CD14-positive monocyte (primary cell): ENCODE measurements around the gene ZGLP1. TPM values are rescaled to one million over a fixed set of nuclear protein-coding genes. Genes with fewer than 3 reads are reported as not detected.

Experiments
- DNase-seq, 3 donors: peaks; one replicate each; pipeline ENCODE4 v3.0.0-alpha.2; 2011 to 2022
- H2AFZ ChIP-seq: 2 replicates; pipeline ENCODE4 v1.6.0; 2012; ENCODE audit warnings: mild to moderate bottlenecking, low read depth, low read length, inconsistent platforms; ENCODE audit not compliant: insufficient read depth, poor library complexity, severe bottlenecking
- H3K27ac ChIP-seq, 2 donors: 1 replicate in 1 of 2; 2 replicates in 1 of 2; pipeline ENCODE4 v1.5.1; 2012 to 2013; ENCODE audit warnings: low read length in 2 of 2, control low read depth in 1 of 2, inconsistent platforms in 1 of 2, low read depth in 1 of 2, mild to moderate bottlenecking in 1 of 2
- H3K27me3 ChIP-seq, 2 donors: one replicate each; pipeline versions ENCODE4 v1.6.0 to v1.6.1; 2011 to 2013; ENCODE audit warnings: low read length in 2 of 2; ENCODE audit not compliant: control insufficient read depth in 2 of 2, insufficient read depth in 2 of 2
- H3K36me3 ChIP-seq, 2 donors: replicated peaks in 1 of 2; 1 replicate in 1 of 2; 2 replicates in 1 of 2; pipeline versions ENCODE4 v1.5.1 to v1.6.1; 2012 to 2013; ENCODE audit warnings: low read length in 2 of 2, control low read depth in 1 of 2, inconsistent platforms in 1 of 2, mild to moderate bottlenecking in 1 of 2; ENCODE audit not compliant: insufficient read depth in 2 of 2, control insufficient read depth in 1 of 2
- H3K4me1 ChIP-seq, 2 donors: 1 replicate in 1 of 2; 2 replicates in 1 of 2; pipeline versions ENCODE4 v1.5.1 to v1.6.1; 2012 to 2013; ENCODE audit warnings: low read length in 2 of 2, control low read depth in 1 of 2, inconsistent platforms in 1 of 2, mild to moderate bottlenecking in 1 of 2, moderate library complexity in 1 of 2; ENCODE audit not compliant: insufficient read depth in 2 of 2, control insufficient read depth in 1 of 2
- H3K4me2 ChIP-seq: replicated peaks from 2 replicates; pipeline ENCODE3; 2012; ENCODE audit warnings: low read length, moderate library complexity, mild to moderate bottlenecking; ENCODE audit not compliant: poor library complexity, severe bottlenecking; ENCODE audit errors: extremely low read depth
- H3K4me3 ChIP-seq, 3 experiments: fragments of 200-600 bp in 1 of 3; sonication (generic) in 1 of 3; replicated peaks in 1 of 3; 1 replicate in 2 of 3; 2 replicates in 1 of 3; pipeline ENCODE4 v1.5.1; 2011 to 2013; ENCODE audit warnings: low read length in 3 of 3, mild to moderate bottlenecking in 3 of 3, control low read depth in 2 of 3, low read depth in 2 of 3, inconsistent platforms in 1 of 3, moderate library complexity in 1 of 3
- H3K79me2 ChIP-seq: 2 replicates; pipeline ENCODE4 v1.6.0; 2012; ENCODE audit warnings: mild to moderate bottlenecking, control low read depth, inconsistent platforms, low read length, moderate library complexity; ENCODE audit not compliant: insufficient read depth
- H3K9ac ChIP-seq: 2 replicates; pipeline ENCODE4 v1.6.0; 2017; ENCODE audit warnings: low read length, mild to moderate bottlenecking; ENCODE audit not compliant: insufficient read depth, poor library complexity, severe bottlenecking
- H3K9me3 ChIP-seq, 2 donors: replicated peaks in 1 of 2; 1 replicate in 1 of 2; 2 replicates in 1 of 2; pipeline versions ENCODE4 v1.5.1 to v1.6.1; 2012 to 2013; ENCODE audit warnings: low read length in 2 of 2, control low read depth in 1 of 2; ENCODE audit not compliant: control insufficient read depth in 1 of 2, insufficient read depth in 1 of 2
- H4K20me1 ChIP-seq: 2 replicates; pipeline ENCODE4 v1.6.0; 2012; ENCODE audit warnings: mild to moderate bottlenecking, low read length, control low read depth, moderate library complexity; ENCODE audit not compliant: insufficient read depth
- H3K27ac Mint-ChIP-seq, 7 donors: one replicate each; pipeline ENCODE4 v1.8.0; 2020; ENCODE audit warnings: mild to moderate bottlenecking in 7 of 7, mixed read lengths in 7 of 7, moderate library complexity in 6 of 7, inconsistent platforms in 2 of 7
- H3K27me3 Mint-ChIP-seq, 3 donors: one replicate each; pipeline ENCODE4 v1.8.0; 2021 to 2022; ENCODE audit warnings: low read depth in 3 of 3, mild to moderate bottlenecking in 3 of 3, mixed read lengths in 3 of 3, moderate library complexity in 3 of 3, inconsistent platforms in 1 of 3
- H3K36me3 Mint-ChIP-seq, 2 donors: one replicate each; pipeline ENCODE4 v1.8.0; 2020; ENCODE audit warnings: mixed read lengths in 2 of 2, inconsistent platforms in 1 of 2, mild to moderate bottlenecking in 1 of 2
- H3K4me1 Mint-ChIP-seq: one replicate; pipeline ENCODE4 v1.8.0; 2020; ENCODE audit warnings: mild to moderate bottlenecking, mixed read lengths
- H3K4me3 Mint-ChIP-seq, 2 donors: one replicate each; pipeline ENCODE4 v1.8.0; 2020; ENCODE audit warnings: mild to moderate bottlenecking in 2 of 2, mixed read lengths in 2 of 2, moderate library complexity in 1 of 2
- H3K9me3 Mint-ChIP-seq, 7 donors: one replicate each; pipeline ENCODE4 v1.8.0; 2020 to 2022; ENCODE audit warnings: mixed read lengths in 7 of 7, mild to moderate bottlenecking in 6 of 7, moderate library complexity in 6 of 7, inconsistent platforms in 2 of 7
- WGBS: methylation state at CpG from one replicate; pipeline ENCODE4 v1.1.5; 2013; ENCODE audit warnings: missing lambda C conversion rate; ENCODE audit not compliant: insufficient coverage; 5-methylcytosine and 5-hydroxymethylcytosine counted together
- intact Hi-C, 2 donors: fragments of 100-400 bp; cut with micrococcal nuclease; formaldehyde crosslinking; loops; one replicate each; pipeline versions ENCODE4 v1.15.0 to v1.15.1; 2023
- polyA plus RNA-seq, 3 donors: library from polyadenylated mRNA; depleted of rRNA in 1 of 3; unstranded in 2 of 3; stranded (reverse) in 1 of 3; fragments of 300-500 nt in 2 of 3; fragments of >200 nt in 1 of 3; fragmentation: Illumina TruSeq in 2 of 3; gene quantifications; 1 replicate in 2 of 3; 2 replicates in 1 of 3; pipeline ENCODE4 v1.2.3, GENCODE V29; 2012 to 2021
- TF ChIP-seq, protein P1 (sequence below): fragments of 200-600 bp; IDR thresholded peaks from one replicate; pipeline ENCODE4 v1.8.0; 2022; ENCODE audit warnings: antibody characterized with exemption, mild to moderate bottlenecking

The ZGLP1 gene
- polyA plus RNA-seq, 3 donors: 3.5 to 11.7 (median 9.4) TPM

DNA sequence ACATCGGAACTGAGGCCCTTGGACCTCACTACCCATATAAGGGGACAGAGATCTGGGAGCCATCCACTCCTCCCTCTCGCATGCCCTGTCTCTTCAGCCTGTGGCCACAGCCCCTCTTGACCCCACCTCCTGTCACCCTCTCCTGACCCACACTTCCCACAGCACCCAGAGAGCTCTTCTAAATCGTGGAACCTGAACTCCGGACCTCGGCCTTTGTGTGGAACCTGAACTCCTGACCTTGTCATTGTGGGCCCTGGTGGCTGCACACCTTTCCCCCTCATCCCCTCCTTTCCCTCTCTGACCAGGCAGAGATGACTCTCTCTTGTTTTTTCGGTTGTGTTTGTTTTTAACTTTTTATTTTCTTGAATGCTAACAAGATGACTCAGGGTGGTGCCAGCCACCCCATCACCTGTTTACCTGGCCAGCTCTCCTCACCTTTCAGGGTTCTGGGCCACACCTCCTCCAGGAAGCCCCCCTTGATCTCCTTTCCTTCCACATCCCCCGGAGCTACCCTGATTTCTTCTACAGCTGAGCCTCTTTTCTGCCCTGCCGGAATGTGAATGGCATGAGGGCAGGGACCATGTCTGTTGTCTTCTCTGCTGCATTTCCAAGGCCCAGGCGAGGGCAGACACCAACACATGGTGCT is 52.5 kb downstream of the ZGLP1 start:
- H3K79me2 ChIP-seq: peaks cover 20% of the 10 kb centered on the region
- 89% methylated on average over 8 of the region's 9 CpGs for WGBS
- DNase-seq: no peak
- intact Hi-C loops: no loop called here
- H2AFZ ChIP-seq: no peak overlapping the region
- peaks cover 0 to 2% (median 0%) of the 10 kb centered on the region in 7 donors for H3K9me3 Mint-ChIP-seq
- no peaks in the 10 kb centered on the region for H3K9me3 ChIP-seq
- peaks cover 9 to 11% of the 10 kb centered on the region in 2 donors for H3K4me1 ChIP-seq
- H3K27me3 ChIP-seq: no peaks in the 10 kb centered on the region
- no peak overlapping the region for H3K4me3 ChIP-seq
- H3K27ac Mint-ChIP-seq: peak overlapping the region in 5 of 7 donors; percentile 11 to 68 (median 37)
- peaks cover 14% of the 10 kb centered on the region for H4K20me1 ChIP-seq
- H3K4me3 Mint-ChIP-seq: no peak overlapping the region
- peaks cover 49 to 55% of the 10 kb centered on the region in 2 donors for H3K36me3 ChIP-seq
- peaks cover 0 to 2% (median 0%) of the 10 kb centered on the region in 3 donors for H3K27me3 Mint-ChIP-seq
- H3K27ac ChIP-seq: no peak overlapping the region
- no peak overlapping the region for H3K4me2 ChIP-seq
- H3K4me1 Mint-ChIP-seq: peaks cover 13% of the 10 kb centered on the region
- H3K36me3 Mint-ChIP-seq: peaks cover 45 to 61% of the 10 kb centered on the region in 2 donors
- TF ChIP-seq, protein P1, sequence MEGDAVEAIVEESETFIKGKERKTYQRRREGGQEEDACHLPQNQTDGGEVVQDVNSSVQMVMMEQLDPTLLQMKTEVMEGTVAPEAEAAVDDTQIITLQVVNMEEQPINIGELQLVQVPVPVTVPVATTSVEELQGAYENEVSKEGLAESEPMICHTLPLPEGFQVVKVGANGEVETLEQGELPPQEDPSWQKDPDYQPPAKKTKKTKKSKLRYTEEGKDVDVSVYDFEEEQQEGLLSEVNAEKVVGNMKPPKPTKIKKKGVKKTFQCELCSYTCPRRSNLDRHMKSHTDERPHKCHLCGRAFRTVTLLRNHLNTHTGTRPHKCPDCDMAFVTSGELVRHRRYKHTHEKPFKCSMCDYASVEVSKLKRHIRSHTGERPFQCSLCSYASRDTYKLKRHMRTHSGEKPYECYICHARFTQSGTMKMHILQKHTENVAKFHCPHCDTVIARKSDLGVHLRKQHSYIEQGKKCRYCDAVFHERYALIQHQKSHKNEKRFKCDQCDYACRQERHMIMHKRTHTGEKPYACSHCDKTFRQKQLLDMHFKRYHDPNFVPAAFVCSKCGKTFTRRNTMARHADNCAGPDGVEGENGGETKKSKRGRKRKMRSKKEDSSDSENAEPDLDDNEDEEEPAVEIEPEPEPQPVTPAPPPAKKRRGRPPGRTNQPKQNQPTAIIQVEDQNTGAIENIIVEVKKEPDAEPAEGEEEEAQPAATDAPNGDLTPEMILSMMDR: no peak
- no peak overlapping the region for H3K9ac ChIP-seq

DNA sequence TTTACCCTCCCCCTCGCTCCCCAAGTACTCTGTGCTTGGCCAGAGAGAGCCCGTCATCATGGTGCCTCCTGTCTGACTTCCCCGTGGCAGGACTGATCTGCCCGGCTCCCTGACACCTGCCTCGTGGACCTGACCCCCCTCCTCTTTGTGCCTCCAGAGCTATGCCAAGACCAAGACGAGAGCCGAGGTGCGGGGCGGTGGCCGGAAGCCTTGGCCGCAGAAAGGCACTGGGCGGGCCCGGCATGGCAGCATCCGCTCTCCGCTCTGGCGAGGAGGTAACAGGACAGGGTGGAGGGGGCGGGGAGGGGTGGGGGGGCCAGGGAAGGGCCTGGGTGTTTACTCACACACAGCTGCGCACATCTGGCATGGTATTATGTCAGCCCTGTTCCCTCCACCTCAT is 53.1 kb downstream of the ZGLP1 start:
- Histone ChIP-seq H3K4me2 (no peak overlapping the region), H3K27ac (no peak overlapping the region), H3K27me3 (no peaks in the 10 kb centered on the region), H3K9ac (no peak overlapping the region), H3K4me1 (peaks cover 9 to 12% of the 10 kb centered on the region in 2 donors), H2AFZ (no peak overlapping the region), H3K36me3 (peaks cover 49 to 55% of the 10 kb centered on the region in 2 donors), H3K79me2 (peaks cover 20% of the 10 kb centered on the region), H4K20me1 (peaks cover 14% of the 10 kb centered on the region), H3K9me3 (no peaks in the 10 kb centered on the region), H3K4me3 (no peak overlapping the region)
- DNase-seq: no peak
- no peaks in the 10 kb centered on the region for H3K27me3 Mint-ChIP-seq
- peaks cover 0 to 2% (median 0%) of the 10 kb centered on the region in 7 donors for H3K9me3 Mint-ChIP-seq
- TF ChIP-seq, protein P1: no peak
- H3K4me1 Mint-ChIP-seq: peaks cover 13% of the 10 kb centered on the region
- H3K4me3 Mint-ChIP-seq: no peak overlapping the region
- H3K27ac Mint-ChIP-seq: peak overlapping the region in 2 of 7 donors; percentile 11 to 37
- 90% methylated on average over 6 of the region's 18 CpGs for WGBS
- peaks cover 45 to 61% of the 10 kb centered on the region in 2 donors for H3K36me3 Mint-ChIP-seq
- intact Hi-C loops: no loop called here
